Lower leg skin (tissue), 4 donors: ENCODE measurements around the gene KMT2C. TPM values are rescaled to one million over a fixed set of nuclear protein-coding genes. Genes with fewer than 3 reads are reported as not detected.
"Not testable (repeated sequence)": the region's sequence is repeated elsewhere in the genome, so short reads cannot be mapped to it uniquely, and the experiment has no call there.

Experiments
- DNase-seq, 2 donors: peaks; one replicate each; pipeline ENCODE4 v3.0.0-alpha.2; 2019; ENCODE audit warnings: low spot score in 2 of 2
- H3K4me3 ChIP-seq: fragments of 200-600 bp; sonication (generic); 2 replicates; pipeline ENCODE4 v1.5.1; 2017; ENCODE audit warnings: mild to moderate bottlenecking, low read depth; ENCODE audit not compliant: poor library complexity, severe bottlenecking
- CTCF ChIP-seq, 3 donors: fragments of 450-650 bp; IDR thresholded peaks; one replicate each; pipeline ENCODE4 v1.5.1; 2016; ENCODE audit warnings: antibody characterized with exemption in 3 of 3, mild to moderate bottlenecking in 3 of 3, moderate library complexity in 2 of 3
- POLR2A ChIP-seq, 2 donors: fragments of 450-650 bp; IDR thresholded peaks; one replicate each; pipeline ENCODE4 v1.6.1; 2016 to 2017; ENCODE audit warnings: antibody characterized with exemption in 2 of 2, mild to moderate bottlenecking in 1 of 2, moderate library complexity in 1 of 2
- WGBS, 2 donors: methylation state at CpG; one replicate each; pipeline ENCODE4 v1.1.5; 2018; 5-methylcytosine and 5-hydroxymethylcytosine counted together
- intact Hi-C: fragments of 100-400 bp; cut with DNase I; formaldehyde crosslinking; loops from one replicate; pipeline ENCODE4 v1.15.0; 2023; ENCODE audit warnings: low total_unique reads
- total RNA-seq, 4 donors: library from RNA; depleted of rRNA; stranded (reverse); fragments of >200 nt; gene quantifications; one replicate each; pipeline ENCODE4 v1.1.0, GENCODE V29; 2016

KMT2C gene
- total RNA-seq, 4 donors from 2014 or later: 64.6 to 79.3 (median 74.7) TPM

- intact Hi-C loops: no loop called here
- no peak for DNase-seq
- WGBS, 2 donors: 75 to 80% methylated on average over 3 of the region's 3 CpGs
- TF ChIP-seq CTCF (IDR thresholded peaks at IDR 0.05) (no peak), POLR2A (IDR thresholded peaks at IDR 0.05) (no peak)
- no peak overlapping the region for H3K4me3 ChIP-seq
Observed at GRCh38 chr7:152430854-152431253, 4.9 kb downstream of the KMT2C start.

- intact Hi-C loops, DNase-seq, H3K4me3 ChIP-seq: not testable (repeated sequence)
- 75 to 76% methylated on average over 5 of the region's 5 CpGs for WGBS, 2 donors
Observed at GRCh38 chr7:152430118-152430517, 5.7 kb downstream of the KMT2C start.

GRCh38 chr7:152424348-152425108, 11.3 kb downstream of the KMT2C start:
- TF ChIP-seq POLR2A (IDR thresholded peaks at IDR 0.05) (no peak), CTCF (IDR thresholded peaks at IDR 0.05) (no peak)
- no peak for DNase-seq
- WGBS, 2 donors: 83 to 87% methylated on average over 8 of the region's 8 CpGs
- intact Hi-C loops: no loop called here
- no peak overlapping the region for H3K4me3 ChIP-seq

- no peak overlapping the region for H3K4me3 ChIP-seq
- no peak for DNase-seq
- intact Hi-C loops: no loop called here
- TF ChIP-seq POLR2A (IDR thresholded peaks at IDR 0.05) (no peak), CTCF (IDR thresholded peaks at IDR 0.05) (no peak)
- WGBS, 2 donors: 72 to 77% methylated on average over 3 of the region's 3 CpGs
Observed at GRCh38 chr7:152423991-152424347, 11.8 kb downstream of the KMT2C start.

GRCh38 chr7:152423171-152423570, 12.6 kb downstream of the KMT2C start:
- DNase-seq, intact Hi-C loops, H3K4me3 ChIP-seq: not testable (repeated sequence)
- WGBS, 2 donors: 96 to 98% methylated on average over 4 of the region's 4 CpGs

- H3K4me3 ChIP-seq, intact Hi-C loops: not testable (repeated sequence)
Observed at GRCh38 chr7:152420950-152421349, 14.9 kb downstream of the KMT2C start.

GRCh38 chr7:152419473-152420429, 16.1 kb downstream of the KMT2C start:
- intact Hi-C loops: no loop called here
- no peak for TF ChIP-seq CTCF (IDR thresholded peaks at IDR 0.05)
- no peak for TF ChIP-seq POLR2A (IDR thresholded peaks at IDR 0.05)
- H3K4me3 ChIP-seq: no peak overlapping the region
- WGBS, 2 donors: 92 to 93% methylated on average over 5 of the region's 5 CpGs
- no peak for DNase-seq

More at GRCh38 chr7:152420950-152421349, 14.9 kb downstream of the KMT2C start:
- not testable (repeated sequence) for DNase-seq
